RKO (cell line): ENCODE results near the gene FOXO3B.
"Not testable (repeated sequence)": the region's sequence is repeated elsewhere in the genome, so short reads cannot be mapped to it uniquely, and the experiment has no call there.

Source experiments
- DNase-seq: peaks from one replicate; pipeline ENCODE4 v3.0.0-alpha.2; 2016; ENCODE audit warnings: low spot score

FOXO3B gene

GRCh38 chr17:18650094-18650493 lies 32.0 kb downstream of the FOXO3B start:
- not testable (repeated sequence) for DNase-seq

- not testable (repeated sequence) for DNase-seq
These were observed 37.8 kb downstream of the FOXO3B start, which contains the start of gene TBC1D28 for GRCh38 chr17:18644291-18644690. TBC1D28 (minus strand) TSS chr17:18644391; CDS start chr17:18641352, 3,039 bp downstream.

GRCh38 chr17:18643124-18643523 lies 39.0 kb downstream of the FOXO3B start:
- not testable (repeated sequence) for DNase-seq

- DNase-seq, result not testable (repeated sequence)
These were observed 43.8 kb downstream of the FOXO3B start for GRCh38 chr17:18638357-18638756.

GRCh38 chr17:18636237-18636636 lies 45.9 kb downstream of the FOXO3B start:
- not testable (repeated sequence) for DNase-seq

GRCh38 chr17:18635773-18636172 lies 46.3 kb downstream of the FOXO3B start:
- not testable (repeated sequence) for DNase-seq

- DNase-seq, result not testable (repeated sequence)
These were observed 47.4 kb downstream of the FOXO3B start for GRCh38 chr17:18634550-18635263.
